T47D (cell line): ENCODE data around the gene NHS.
A peak's percentile ranks its signal among the peaks of the same experiment; 100 is the strongest.

Experiments used
- DNase-seq, 2 experiments: peaks; one replicate each; pipeline versions ENCODE4 v3.0.0 to v3.0.0-alpha.2; 2011 to 2012; ENCODE audit warnings: low read depth in 1 of 2, low spot score in 1 of 2
- JUND ChIP-seq: IDR thresholded peaks from 2 replicates; pipeline ENCODE4 v1.6.1; 2012; ENCODE audit warnings: low read depth
- in situ Hi-C: cut with HindIII; loops from 2 replicates; pipeline ENCODE4 v1.10.0; 2016; ENCODE audit warnings: low sequenced_read_pairs, low pct_unique_long_range_greater_than_20kb

Gene NHS

GRCh38 chrX:17525762-17526555 lies 151.0 kb downstream of the NHS start:
- no peak for DNase-seq
- TF ChIP-seq JUND: no peak
- in situ Hi-C loops: no loop called here

- in situ Hi-C loops: no loop called here
- TF ChIP-seq JUND: no peak
- DNase-seq: no peak
Observed at GRCh38 chrX:17527135-17527701, 152.2 kb downstream of the NHS start.

- no peak for DNase-seq
- TF ChIP-seq JUND: no peak
- in situ Hi-C loops: no loop called here
Observed at GRCh38 chrX:17527922-17528321, 152.9 kb downstream of the NHS start.

GRCh38 chrX:17529151-17529745 lies 154.2 kb downstream of the NHS start:
- in situ Hi-C loops: no loop called here
- no peak for TF ChIP-seq JUND
- DNase-seq: no peak

- no peak for TF ChIP-seq JUND
- in situ Hi-C loops: no loop called here
- no peak for DNase-seq
Observed at GRCh38 chrX:17531500-17531899, 156.5 kb downstream of the NHS start.

GRCh38 chrX:17535229-17535628 lies 160.2 kb downstream of the NHS start:
- TF ChIP-seq JUND: no peak
- peak in 1 of 2 experiments; percentile 37 for DNase-seq
- in situ Hi-C loops: no loop called here

- DNase-seq: no peak
- in situ Hi-C loops: no loop called here
- TF ChIP-seq JUND: no peak
Observed at GRCh38 chrX:17537723-17538243, 162.8 kb downstream of the NHS start.

GRCh38 chrX:17542123-17542522 lies 167.1 kb downstream of the NHS start:
- DNase-seq: no peak
- in situ Hi-C loops: no loop called here
- TF ChIP-seq JUND: no peak

GRCh38 chrX:17544821-17545220 lies 169.8 kb downstream of the NHS start:
- no peak for DNase-seq
- TF ChIP-seq JUND: no peak
- in situ Hi-C loops: no loop called here

GRCh38 chrX:17546356-17546755 lies 171.4 kb downstream of the NHS start:
- TF ChIP-seq JUND: no peak
- DNase-seq: no peak
- in situ Hi-C loops: no loop called here

- DNase-seq: no peak
- TF ChIP-seq JUND: no peak
- in situ Hi-C loops: no loop called here
Observed at GRCh38 chrX:17547658-17548057, 172.7 kb downstream of the NHS start.

- DNase-seq: no peak
Observed at GRCh38 chrX:17549107-17549651, 174.2 kb downstream of the NHS start.

GRCh38 chrX:17550011-17550410 lies 175.0 kb downstream of the NHS start:
- in situ Hi-C loops: no loop called here
- no peak for DNase-seq
- no peak for TF ChIP-seq JUND

More at GRCh38 chrX:17549107-17549651, 174.2 kb downstream of the NHS start:
- no peak for TF ChIP-seq JUND
- in situ Hi-C loops: no loop called here
